BE2C (cell line): ENCODE measurements around the gene SUPT4H1.

Experiments used
- DNase-seq: peaks from one replicate; pipeline ENCODE4 v3.0.0-alpha.2; 2020
- H3K27me3 ChIP-seq: fragments of 250-450 bp; sonication (Bioruptor Pico); 2 replicates; pipeline ENCODE4 v1.5.1; 2020; ENCODE audit warnings: mild to moderate bottlenecking
- H3K36me3 ChIP-seq: fragments of 250-450 bp; sonication (Bioruptor Pico); 2 replicates; pipeline ENCODE4 v1.5.1; 2020; ENCODE audit warnings: mild to moderate bottlenecking
- H3K4me1 ChIP-seq: fragments of 250-450 bp; sonication (Bioruptor Pico); 2 replicates; pipeline ENCODE4 v1.5.1; 2020
- H3K4me3 ChIP-seq: 2 replicates; pipeline ENCODE4 v1.5.1; 2011; ENCODE audit warnings: low read depth, low read length
- H3K9me3 ChIP-seq: fragments of 250-450 bp; sonication (Bioruptor Pico); 2 replicates; pipeline ENCODE4 v1.5.1; 2020
- TF ChIP-seq, protein P1 (sequence below): IDR thresholded peaks from 2 replicates; pipeline ENCODE4 v1.5.1; 2012; ENCODE audit warnings: mild to moderate bottlenecking, low read depth, low read length

The SUPT4H1 gene

DNA sequence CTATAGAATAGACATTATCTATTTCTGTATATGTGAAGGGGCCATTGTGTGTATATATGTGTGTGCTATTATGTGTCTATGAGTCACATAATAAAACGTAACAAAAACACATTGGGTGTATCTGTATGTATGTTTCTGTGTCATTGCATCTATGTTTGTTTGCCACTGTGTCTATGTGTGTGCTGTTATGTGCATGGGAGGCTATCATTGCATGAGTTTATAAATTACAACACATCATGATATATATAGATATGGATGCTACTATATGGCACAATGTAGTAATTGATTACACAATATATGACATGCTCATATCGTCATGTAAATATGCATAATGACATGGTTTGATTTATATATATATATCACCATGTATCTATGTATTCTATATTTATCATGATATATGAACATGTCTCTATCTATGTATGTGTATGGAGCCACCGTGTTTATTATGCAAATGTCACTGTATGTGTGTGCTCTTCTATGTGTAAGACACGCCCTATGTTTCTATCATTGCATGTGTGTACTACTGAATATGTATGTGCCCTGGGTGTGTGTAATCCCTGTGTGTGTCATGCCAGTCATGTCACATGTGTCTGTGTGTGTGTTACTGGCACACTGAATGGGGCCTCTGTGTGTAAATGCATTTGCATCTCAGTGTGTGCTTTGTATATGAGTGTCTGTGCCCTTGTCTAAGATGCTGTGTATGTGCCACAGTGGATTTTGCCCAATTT, 22.0 kb downstream of the SUPT4H1 start:
- Histone ChIP-seq H3K27me3 (no peaks in the 10 kb centered on the region), H3K4me3 (no peak overlapping the region), H3K4me1 (peaks cover 11% of the 10 kb centered on the region), H3K36me3 (no peaks in the 10 kb centered on the region), H3K9me3 (no peaks in the 10 kb centered on the region)
- TF ChIP-seq, protein P1, sequence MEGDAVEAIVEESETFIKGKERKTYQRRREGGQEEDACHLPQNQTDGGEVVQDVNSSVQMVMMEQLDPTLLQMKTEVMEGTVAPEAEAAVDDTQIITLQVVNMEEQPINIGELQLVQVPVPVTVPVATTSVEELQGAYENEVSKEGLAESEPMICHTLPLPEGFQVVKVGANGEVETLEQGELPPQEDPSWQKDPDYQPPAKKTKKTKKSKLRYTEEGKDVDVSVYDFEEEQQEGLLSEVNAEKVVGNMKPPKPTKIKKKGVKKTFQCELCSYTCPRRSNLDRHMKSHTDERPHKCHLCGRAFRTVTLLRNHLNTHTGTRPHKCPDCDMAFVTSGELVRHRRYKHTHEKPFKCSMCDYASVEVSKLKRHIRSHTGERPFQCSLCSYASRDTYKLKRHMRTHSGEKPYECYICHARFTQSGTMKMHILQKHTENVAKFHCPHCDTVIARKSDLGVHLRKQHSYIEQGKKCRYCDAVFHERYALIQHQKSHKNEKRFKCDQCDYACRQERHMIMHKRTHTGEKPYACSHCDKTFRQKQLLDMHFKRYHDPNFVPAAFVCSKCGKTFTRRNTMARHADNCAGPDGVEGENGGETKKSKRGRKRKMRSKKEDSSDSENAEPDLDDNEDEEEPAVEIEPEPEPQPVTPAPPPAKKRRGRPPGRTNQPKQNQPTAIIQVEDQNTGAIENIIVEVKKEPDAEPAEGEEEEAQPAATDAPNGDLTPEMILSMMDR = no peak
- no peak for DNase-seq

DNA sequence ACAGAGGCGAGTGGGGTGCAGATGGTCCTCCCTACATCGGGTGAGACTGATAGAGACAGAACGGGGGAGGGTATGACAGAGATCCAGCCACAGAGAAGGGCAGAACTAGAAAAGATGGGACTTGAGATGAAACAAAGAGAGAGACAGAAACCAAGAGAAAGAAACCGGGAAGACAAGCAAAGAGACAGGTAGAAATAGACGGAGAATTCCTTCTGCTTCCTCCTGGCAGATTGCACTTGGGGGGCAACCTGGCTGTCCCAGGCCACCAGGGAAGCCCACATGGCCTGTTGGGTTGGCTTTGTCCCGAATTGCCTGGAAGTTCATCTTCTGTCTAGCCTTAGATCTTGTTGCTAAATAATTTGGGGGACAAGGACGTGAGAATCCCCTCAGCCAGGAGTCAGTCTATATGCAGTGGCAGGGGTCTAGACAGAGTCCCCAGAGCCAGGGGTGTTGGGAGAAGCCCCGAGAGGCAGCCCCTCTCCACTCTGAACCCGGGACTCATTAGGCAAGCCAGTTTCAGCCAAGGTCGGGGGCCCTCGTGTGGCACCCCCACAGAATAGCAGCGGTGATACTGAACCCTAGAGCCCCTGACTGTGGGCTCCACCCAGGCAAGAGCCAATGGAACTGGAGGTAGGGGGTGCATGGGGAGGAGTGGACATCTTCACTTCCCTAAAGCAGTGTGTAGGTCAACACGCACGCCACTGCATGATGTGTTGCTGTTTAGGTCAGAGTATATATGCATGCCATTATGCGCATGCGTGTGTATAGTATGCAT, 22.8 kb downstream of the SUPT4H1 start:
- H3K9me3 ChIP-seq = no peaks in the 10 kb centered on the region
- peaks cover 11% of the 10 kb centered on the region for H3K4me1 ChIP-seq
- TF ChIP-seq, protein P1 = no peak
- H3K36me3 ChIP-seq = no peaks in the 10 kb centered on the region
- H3K4me3 ChIP-seq = peak overlapping the region; percentile 57
- no peak for DNase-seq
- no peaks in the 10 kb centered on the region for H3K27me3 ChIP-seq

DNA sequence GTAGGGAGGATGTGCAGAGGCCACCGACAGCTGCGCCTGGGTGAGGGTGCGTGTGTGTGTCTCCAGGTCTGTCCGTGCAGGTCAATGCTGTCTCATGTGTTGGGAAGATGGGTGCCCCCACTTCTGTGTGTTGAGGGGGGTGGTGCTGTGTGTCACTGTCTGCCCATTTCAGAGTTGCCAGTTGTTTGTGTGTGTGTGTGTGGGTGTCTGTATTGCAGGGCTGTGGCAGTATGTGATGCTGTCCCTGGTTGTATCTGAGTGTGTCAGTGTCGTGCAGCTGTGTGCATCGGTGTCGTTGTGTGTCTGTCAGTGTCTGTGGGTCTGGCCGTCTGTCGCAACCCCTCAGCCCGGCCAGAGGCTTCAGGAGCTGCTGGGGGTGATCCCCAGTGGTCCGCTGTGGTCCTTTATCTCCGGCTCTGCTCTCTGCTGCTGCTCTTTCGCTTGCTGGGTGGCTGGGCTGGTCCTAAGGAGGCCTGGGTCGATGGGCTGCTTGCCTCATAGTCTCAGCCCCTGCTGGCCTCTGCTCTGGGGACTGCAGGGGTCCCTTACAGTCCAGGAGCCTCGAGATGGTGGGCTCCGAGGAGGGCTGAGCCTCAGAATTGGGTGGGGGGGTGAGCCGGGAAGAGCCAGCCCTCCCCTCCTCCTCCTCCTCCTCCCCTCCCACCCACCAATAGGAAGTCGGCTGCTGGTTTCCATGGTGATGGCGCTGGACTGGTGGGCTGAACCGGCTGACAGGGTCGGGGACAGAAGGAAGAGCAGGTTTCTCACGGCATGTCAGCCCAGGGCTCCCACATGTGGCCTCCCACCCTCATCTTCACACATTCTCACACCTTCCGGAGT, 23.6 kb downstream of the SUPT4H1 start, which contains the start of gene TSPOAP1:
Gene TSPOAP1 (minus strand): TSS at position 601 of the 840 bp plus-strand sequence. CDS start 875 bp downstream, outside the sequence.
- H3K4me1 ChIP-seq = peaks cover 11% of the 10 kb centered on the region
- H3K9me3 ChIP-seq = no peaks in the 10 kb centered on the region
- TF ChIP-seq, protein P1 = no peak
- no peaks in the 10 kb centered on the region for H3K27me3 ChIP-seq
- peak within 1 kb of the TSS; percentile 57 for H3K4me3 ChIP-seq
- no peaks in the 10 kb centered on the region for H3K36me3 ChIP-seq
- DNase-seq = peak; percentile 76

DNA sequence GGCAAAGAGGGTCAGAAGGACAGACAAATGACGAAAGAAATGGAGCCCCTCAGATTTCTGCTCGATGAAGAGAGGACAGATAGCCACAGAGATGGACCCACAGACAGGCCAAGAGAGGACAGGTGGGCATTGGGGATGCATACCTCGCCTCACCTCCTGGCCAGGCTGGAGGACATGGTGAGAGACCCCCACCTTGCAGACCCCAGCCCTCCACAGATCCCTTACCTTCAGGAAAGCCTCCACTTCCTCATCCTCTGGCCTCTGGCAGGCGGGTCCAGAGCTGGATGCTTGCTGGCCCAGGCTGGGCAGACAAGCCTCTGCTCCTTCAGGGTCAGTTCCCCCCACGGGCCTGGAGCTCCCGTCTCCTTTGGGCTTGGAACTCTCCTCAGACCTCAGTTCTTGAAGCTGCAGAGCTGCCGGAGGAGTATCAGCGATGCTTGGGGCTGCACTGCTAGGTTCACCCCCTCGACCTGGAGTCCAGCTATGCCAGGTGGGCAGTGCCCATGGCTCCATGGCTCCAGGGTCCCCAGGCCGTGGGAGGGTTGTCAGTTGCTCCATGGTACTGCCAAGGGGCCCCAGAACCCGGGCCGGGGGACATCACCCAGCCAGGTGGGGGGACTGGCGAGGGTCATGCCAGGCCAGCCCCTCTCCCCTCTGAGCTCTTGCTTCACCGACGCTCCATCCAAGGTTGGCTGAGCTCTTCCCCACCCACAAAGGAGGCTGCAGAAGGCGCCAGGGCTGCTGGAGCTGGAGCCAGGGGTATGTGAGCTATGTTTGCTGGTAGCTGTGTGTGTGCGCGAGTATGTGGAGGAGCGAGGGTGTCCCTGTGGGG, 24.4 kb downstream of the SUPT4H1 start:
- TF ChIP-seq, protein P1 = no peak
- Histone ChIP-seq H3K9me3 (no peaks in the 10 kb centered on the region), H3K4me3 (no peak overlapping the region), H3K4me1 (peaks cover 11% of the 10 kb centered on the region), H3K27me3 (no peaks in the 10 kb centered on the region), H3K36me3 (no peaks in the 10 kb centered on the region)
- no peak for DNase-seq

DNA sequence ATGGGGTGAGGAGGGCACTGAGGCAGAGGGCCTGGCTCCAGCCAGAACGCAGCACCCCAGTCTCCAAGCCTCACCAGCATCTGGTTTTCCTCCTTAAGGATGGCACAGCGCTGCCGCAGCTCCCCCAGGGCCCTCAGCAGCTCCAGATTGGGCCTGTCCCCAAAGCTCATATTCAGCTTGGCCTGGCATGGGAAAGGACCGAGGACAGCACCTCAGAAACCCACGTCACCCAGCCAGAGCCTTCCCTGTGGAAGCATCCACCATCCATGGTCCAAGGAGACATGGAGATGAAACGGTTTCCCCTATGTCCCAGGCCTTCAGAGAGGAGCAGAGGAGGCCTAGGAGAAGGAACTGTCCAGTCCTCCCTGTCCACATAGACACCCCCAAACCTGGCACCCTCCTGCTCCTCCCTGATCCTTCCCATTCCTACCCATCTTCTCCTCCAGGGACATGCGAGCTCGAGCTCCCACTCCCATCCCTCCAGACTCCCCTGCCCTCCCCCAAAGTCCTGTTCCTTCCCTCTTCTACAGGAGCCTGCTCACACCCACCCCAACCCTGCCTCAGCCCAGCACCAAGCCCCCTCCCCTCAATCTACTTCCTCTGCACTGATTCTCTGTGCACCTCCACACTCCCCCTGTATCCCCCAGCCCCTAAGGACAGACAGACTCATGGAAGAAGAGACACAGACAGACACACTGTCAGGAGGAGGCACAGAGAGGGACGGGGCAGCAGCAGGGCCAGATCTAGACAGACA, 25.2 kb downstream of the SUPT4H1 start:
- no peak for DNase-seq
- H3K9me3 ChIP-seq = no peaks in the 10 kb centered on the region
- H3K4me3 ChIP-seq = no peak overlapping the region
- H3K27me3 ChIP-seq = no peaks in the 10 kb centered on the region
- peaks cover 11% of the 10 kb centered on the region for H3K4me1 ChIP-seq
- TF ChIP-seq, protein P1 = no peak
- H3K36me3 ChIP-seq = no peaks in the 10 kb centered on the region
